Measurements from ENCODE around the gene ANP32E. TPM values are rescaled to one million over a fixed set of nuclear protein-coding genes. Genes with fewer than 3 reads are reported as not detected.

Gene ANP32E
- total and polyA plus RNA-seq, 2 of the 4 experiments (the other 2 are of a cell fraction), result 5.9 to 18.4 TPM

GRCh38 chr1:150227228-150227627, 8.7 kb downstream of the ANP32E start:
- BruUV-seq (replicated peaks), result no TSS peak
- Histone ChIP-seq H3K56ac (ENCODE audit: extremely low read depth, insufficient read depth, low read length) (no peak overlapping the region), H3K4ac (ENCODE audit: low read depth, low read length) (no peak overlapping the region), H3K9me1 (ENCODE audit: insufficient read depth, low read length) (no peaks in the 10 kb centered on the region), H3K79me1 (ENCODE audit: low read depth in 1 of 2, low read length in 2 of 2) (peaks cover 9 to 24% of the 10 kb centered on the region in 2 experiments), H3K27me3 (ENCODE audit: control insufficient read depth, insufficient read depth, low read length) (no peaks in the 10 kb centered on the region), H3K14ac (replicated peaks; ENCODE audit: low read depth, low read length) (no peak overlapping the region), H3K18ac (ENCODE audit: low read depth, low read length) (no peak overlapping the region), H3K4me2 (ENCODE audit: low read depth, low read length) (no peak overlapping the region), H4K5ac (ENCODE audit: low read depth, low read length) (no peak overlapping the region), H3K9ac (ENCODE audit: low read depth, low read length) (no peak overlapping the region), H2BK5ac (ENCODE audit: low read depth, low read length, poor library complexity, severe bottlenecking) (no peak overlapping the region), H3K23ac (ENCODE audit: low read depth, low read length) (no peak overlapping the region), H4K91ac (ENCODE audit: insufficient read depth, low read depth, low read length) (no peak overlapping the region), H2BK20ac (ENCODE audit: low read depth, low read length) (no peak overlapping the region), H3K36me3 (ENCODE audit: control insufficient read depth, insufficient read depth, low read length) (peaks cover 22% of the 10 kb centered on the region), H2BK15ac (ENCODE audit: low read depth, low read length) (no peak overlapping the region), H2BK120ac (ENCODE audit: low read depth, low read length) (no peak overlapping the region), H3K27ac (ENCODE audit: insufficient read depth, low read length) (no peak overlapping the region), H4K20me1 (ENCODE audit: insufficient read depth, low read length) (no peaks in the 10 kb centered on the region), H4K8ac (ENCODE audit: low read depth in 2 of 2, low read length in 2 of 2) (no peak overlapping the region), H3K9me3 (ENCODE audit: control insufficient read depth, insufficient read depth, low read length) (no peaks in the 10 kb centered on the region), H2AFZ (replicated peaks; ENCODE audit: low read length, poor library complexity) (no peak overlapping the region), H2AK5ac (ENCODE audit: low read depth, low read length) (no peak overlapping the region), H3K4me1 (ENCODE audit: control insufficient read depth, insufficient read depth, low read length) (no peaks in the 10 kb centered on the region), H2AK9ac (replicated peaks; ENCODE audit: low read depth, low read length, poor library complexity) (no peak overlapping the region), H3K4me3 (ENCODE audit: insufficient read depth, low read depth, low read length) (no peak overlapping the region)
- intact Hi-C loops (cut with micrococcal nuclease), result no loop called here
- ChIA-PET POLR2A (ENCODE audit: unreplicated experiment) (no interaction called here), CTCF (no interaction called here)
- no peak for DNase-seq
- dilution Hi-C loops (cut with HindIII; ENCODE audit: low sequenced_read_pairs, unreplicated experiment), result no loop called here
- no peak for ATAC-seq (ENCODE audit: low read depth)
- in situ Hi-C loops (cut with MboI; ENCODE audit: low sequenced_read_pairs), result no loop called here
- TF ChIP-seq NFE2L2 (IDR thresholded peaks at IDR 0.05; ENCODE audit: low read depth, low read length) (no peak), MAFK (IDR thresholded peaks at IDR 0.05; ENCODE audit: low read depth, low read length) (no peak), MAZ (IDR thresholded peaks at IDR 0.05; ENCODE audit: borderline replicate concordance, low read depth, low read length) (no peak), RAD21 (IDR thresholded peaks at IDR 0.05; ENCODE audit: low read length) (no peak), FOS (IDR thresholded peaks at IDR 0.05; ENCODE audit: low read depth, low read length) (no peak)
- TF ChIP-seq, protein P1, sequence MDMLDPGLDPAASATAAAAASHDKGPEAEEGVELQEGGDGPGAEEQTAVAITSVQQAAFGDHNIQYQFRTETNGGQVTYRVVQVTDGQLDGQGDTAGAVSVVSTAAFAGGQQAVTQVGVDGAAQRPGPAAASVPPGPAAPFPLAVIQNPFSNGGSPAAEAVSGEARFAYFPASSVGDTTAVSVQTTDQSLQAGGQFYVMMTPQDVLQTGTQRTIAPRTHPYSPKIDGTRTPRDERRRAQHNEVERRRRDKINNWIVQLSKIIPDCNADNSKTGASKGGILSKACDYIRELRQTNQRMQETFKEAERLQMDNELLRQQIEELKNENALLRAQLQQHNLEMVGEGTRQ (IDR thresholded peaks at IDR 0.05; ENCODE audit: low read depth, low read length), result no peak

Data from IMR-90 (cell line).